Measurements from ENCODE around the gene PITX3.

DNA sequence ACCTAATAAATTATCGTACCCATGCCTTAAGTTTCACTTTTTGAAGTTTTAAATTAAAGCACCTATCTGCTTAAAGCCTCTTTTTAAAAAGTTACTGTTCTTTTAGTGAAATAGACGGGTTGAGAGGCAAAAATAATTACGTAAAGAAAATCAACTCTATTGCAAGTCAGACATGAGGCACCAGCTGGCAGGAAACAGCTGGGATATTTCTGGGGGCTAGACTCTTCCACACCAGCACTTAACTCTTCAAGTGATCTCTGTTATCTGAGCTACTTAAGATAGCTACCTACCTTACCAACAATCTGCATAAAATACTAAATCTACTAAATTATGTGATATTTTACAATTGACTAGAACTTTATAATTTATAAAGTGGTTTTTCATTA lies 39.8 kb upstream of the PITX3 start:
- TF ChIP-seq EZH2 (IDR thresholded peaks at IDR 0.05) (no peak), POLR2AphosphoS5 (IDR thresholded peaks at IDR 0.05; ENCODE audit: borderline replicate concordance, low read depth, low read length) (no peak), FOXP2 (optimal IDR thresholded peaks at IDR 0.05; ENCODE audit: control extremely low read depth, extremely low read length, insufficient read depth) (no peak)
